DOHH2 (cell line): ENCODE data around the gene BICC1.

Experiments used
- H3F3A ChIP-seq: fragments of 200-600 bp; sonication (generic), shearing (Covaris generic); 2 replicates; pipeline ENCODE4 v1.6.0; 2016; ENCODE audit warnings: antibody characterized with exemption, mild to moderate bottlenecking; ENCODE audit not compliant: control insufficient read depth, insufficient read depth
- H3K27ac ChIP-seq: fragments of 200-600 bp; sonication (generic); 2 replicates; pipeline ENCODE4 v1.5.1; 2014; ENCODE audit warnings: low read depth, mild to moderate bottlenecking, low read length, moderate library complexity
- H3K27me3 ChIP-seq: fragments of 200-600 bp; sonication (generic); 2 replicates; pipeline ENCODE4 v1.6.1; 2014; ENCODE audit warnings: mild to moderate bottlenecking, low read length, mixed read lengths; ENCODE audit not compliant: control insufficient read depth
- H3K36me3 ChIP-seq: fragments of 200-600 bp; sonication (generic); 2 replicates; pipeline ENCODE4 v1.6.1; 2014; ENCODE audit warnings: mild to moderate bottlenecking, low read length, moderate library complexity, mixed read lengths; ENCODE audit not compliant: control insufficient read depth
- H3K4me1 ChIP-seq: fragments of 200-600 bp; sonication (generic); 2 replicates; pipeline ENCODE4 v1.6.1; 2014; ENCODE audit warnings: mild to moderate bottlenecking, low read length, mixed read lengths; ENCODE audit not compliant: control insufficient read depth
- H3K4me2 ChIP-seq: fragments of 200-600 bp; sonication (generic); 2 replicates; pipeline ENCODE4 v1.6.0; 2014; ENCODE audit warnings: mild to moderate bottlenecking, low read length, moderate library complexity
- H3K4me3 ChIP-seq: fragments of 200-600 bp; sonication (generic); 2 replicates; pipeline ENCODE4 v1.5.1; 2014; ENCODE audit warnings: mild to moderate bottlenecking, low read length, mixed read lengths
- H3K79me2 ChIP-seq: fragments of 200-600 bp; sonication (generic); 2 replicates; pipeline ENCODE4 v1.6.1; 2014; ENCODE audit warnings: mild to moderate bottlenecking, low read length, mixed read lengths; ENCODE audit not compliant: control insufficient read depth
- H3K9me2 ChIP-seq: fragments of 200-600 bp; sonication (generic); replicated peaks from 2 replicates; pipeline ENCODE4 v1.6.1; 2014; ENCODE audit warnings: mild to moderate bottlenecking, low read length, mixed read lengths; ENCODE audit not compliant: control insufficient read depth
- H3K9me3 ChIP-seq: fragments of 200-600 bp; sonication (generic); 2 replicates; pipeline ENCODE4 v1.6.1; 2014; ENCODE audit warnings: antibody characterized with exemption, low read length, mixed read lengths; ENCODE audit not compliant: control insufficient read depth, insufficient read depth
- H4K20me1 ChIP-seq: fragments of 200-600 bp; sonication (generic); 2 replicates; pipeline ENCODE4 v1.6.0; 2014; ENCODE audit warnings: low read depth, mild to moderate bottlenecking, antibody characterized with exemption, low read length, moderate library complexity; ENCODE audit not compliant: control insufficient read depth, insufficient read depth
- CTCF ChIP-seq: fragments of 200-600 bp; sonication (generic); IDR thresholded peaks from one replicate; pipeline ENCODE4 v1.5.1; 2014; ENCODE audit warnings: antibody characterized with exemption, mild to moderate bottlenecking, low read depth, low read length; ENCODE audit not compliant: poor library complexity, severe bottlenecking
- EZH2phosphoT487 ChIP-seq: fragments of 200-600 bp; sonication (generic); IDR thresholded peaks from 2 replicates; pipeline ENCODE4 v1.6.1; 2017; ENCODE audit warnings: borderline replicate concordance, mild to moderate bottlenecking, antibody characterized with exemption, low read length, moderate library complexity, mixed read lengths

BICC1 gene

GRCh38 chr10:58743466-58744115 lies 230.9 kb downstream of the BICC1 start:
- no peaks in the 10 kb centered on the region for H3K9me2 ChIP-seq
- H3K9me3 ChIP-seq = no peaks in the 10 kb centered on the region; the same call in 1 of the 2 replicates
- no peaks in the 10 kb centered on the region for H3F3A ChIP-seq
- no peak overlapping the region for H3K4me2 ChIP-seq
- no peak overlapping the region for H3K4me3 ChIP-seq
- H3K4me1 ChIP-seq = no peaks in the 10 kb centered on the region
- no peak overlapping the region for H3K27ac ChIP-seq
- H3K36me3 ChIP-seq = no peaks in the 10 kb centered on the region
- no peaks in the 10 kb centered on the region for H4K20me1 ChIP-seq
- no peak for TF ChIP-seq CTCF
- TF ChIP-seq EZH2phosphoT487 = no peak
- no peaks in the 10 kb centered on the region for H3K27me3 ChIP-seq
- no peaks in the 10 kb centered on the region for H3K79me2 ChIP-seq

GRCh38 chr10:58746474-58747185 lies 234.0 kb downstream of the BICC1 start:
- no peak for TF ChIP-seq EZH2phosphoT487
- no peak for TF ChIP-seq CTCF
- Histone ChIP-seq H3K4me1 (no peaks in the 10 kb centered on the region), H3K27me3 (no peaks in the 10 kb centered on the region), H3K36me3 (no peaks in the 10 kb centered on the region), H3K4me2 (no peak overlapping the region), H3K4me3 (no peak overlapping the region), H3K79me2 (no peaks in the 10 kb centered on the region), H3K9me2 (no peaks in the 10 kb centered on the region), H3K9me3 (no peaks in the 10 kb centered on the region; the same call in 1 of the 2 replicates), H3F3A (no peaks in the 10 kb centered on the region), H3K27ac (no peak overlapping the region), H4K20me1 (no peaks in the 10 kb centered on the region)

- H3K4me2 ChIP-seq = no peak overlapping the region
- no peak overlapping the region for H3K4me3 ChIP-seq
- no peaks in the 10 kb centered on the region for H3K79me2 ChIP-seq
- no peaks in the 10 kb centered on the region for H4K20me1 ChIP-seq
- H3K36me3 ChIP-seq = no peaks in the 10 kb centered on the region
- no peaks in the 10 kb centered on the region; the same call in 1 of the 2 replicates for H3K9me3 ChIP-seq
- TF ChIP-seq CTCF (no peak), EZH2phosphoT487 (no peak)
- no peak overlapping the region for H3K27ac ChIP-seq
- H3F3A ChIP-seq = no peaks in the 10 kb centered on the region
- H3K4me1 ChIP-seq = no peaks in the 10 kb centered on the region
- no peaks in the 10 kb centered on the region for H3K27me3 ChIP-seq
- H3K9me2 ChIP-seq = no peaks in the 10 kb centered on the region
Measured at GRCh38 chr10:58747687-58748086, 235.0 kb downstream of the BICC1 start.
